ENCODE results near the gene CHCHD10.
A peak's percentile ranks its signal among the peaks of the same experiment; 100 is the strongest.

Gene CHCHD10

GRCh38 chr22:23786752-23787599, 19.2 kb upstream of the CHCHD10 start, which contains the start of gene SMARCB1:
SMARCB1 (plus strand) TSS chr22:23786966; CDS start chr22:23787170, 204 bp downstream.
- peak; percentile 42 to 78 for DNase-seq

GRCh38 chr22:23786261-23786710, 18.5 kb upstream of the CHCHD10 start:
- no peak for DNase-seq

GRCh38 chr22:23784215-23784732, 16.5 kb upstream of the CHCHD10 start:
- DNase-seq: no peak

- DNase-seq: no peak
These were observed 15.7 kb upstream of the CHCHD10 start for GRCh38 chr22:23783265-23784150.

- DNase-seq: no peak
These were observed 14.9 kb upstream of the CHCHD10 start for GRCh38 chr22:23782703-23783102.

GRCh38 chr22:23782252-23782651, 14.5 kb upstream of the CHCHD10 start:
- no peak for DNase-seq

- DNase-seq: no peak
These were observed 13.9 kb upstream of the CHCHD10 start for GRCh38 chr22:23781511-23782183.

- no peak for DNase-seq
These were observed 13.3 kb upstream of the CHCHD10 start for GRCh38 chr22:23781065-23781464.

- DNase-seq: no peak
These were observed 12.5 kb upstream of the CHCHD10 start for GRCh38 chr22:23780146-23780748.

- DNase-seq: no peak
These were observed 12.0 kb upstream of the CHCHD10 start for GRCh38 chr22:23779731-23780130.

- no peak for DNase-seq
These were observed 11.3 kb upstream of the CHCHD10 start for GRCh38 chr22:23779083-23779482.

GRCh38 chr22:23778577-23778900, 10.8 kb upstream of the CHCHD10 start:
- DNase-seq: no peak

GRCh38 chr22:23777776-23778576, 10.2 kb upstream of the CHCHD10 start:
- DNase-seq: no peak

- no peak for DNase-seq
These were observed 8.1 kb upstream of the CHCHD10 start for GRCh38 chr22:23775779-23776375.

GRCh38 chr22:23774922-23775436, 7.2 kb upstream of the CHCHD10 start:
- no peak for DNase-seq

GRCh38 chr22:23774114-23774921, 6.5 kb upstream of the CHCHD10 start:
- DNase-seq: no peak

- no peak for DNase-seq
These were observed 5.8 kb upstream of the CHCHD10 start for GRCh38 chr22:23773483-23774113.

- DNase-seq: peak in 1 of 2 experiments; percentile 29
These were observed 5.1 kb upstream of the CHCHD10 start, which contains the start of gene MMP11 for GRCh38 chr22:23772649-23773473. MMP11 (plus strand) TSS chr22:23772849; CDS start chr22:23772871, 22 bp downstream.

GRCh38 chr22:23772315-23772648, 4.5 kb upstream of the CHCHD10 start:
- no peak for DNase-seq

Data from NCI-H187 (cell line).